ENCODE results near the gene FBXL15. TPM values are rescaled to one million over a fixed set of nuclear protein-coding genes. Genes with fewer than 3 reads are reported as not detected.
"Not testable (repeated sequence)": the region's sequence is repeated elsewhere in the genome, so short reads cannot be mapped to it uniquely, and the experiment has no call there.

Gene FBXL15
- total and polyA plus RNA-seq, 12 donors, result 6.7 to 19.2 (median 10.2) TPM

DNA sequence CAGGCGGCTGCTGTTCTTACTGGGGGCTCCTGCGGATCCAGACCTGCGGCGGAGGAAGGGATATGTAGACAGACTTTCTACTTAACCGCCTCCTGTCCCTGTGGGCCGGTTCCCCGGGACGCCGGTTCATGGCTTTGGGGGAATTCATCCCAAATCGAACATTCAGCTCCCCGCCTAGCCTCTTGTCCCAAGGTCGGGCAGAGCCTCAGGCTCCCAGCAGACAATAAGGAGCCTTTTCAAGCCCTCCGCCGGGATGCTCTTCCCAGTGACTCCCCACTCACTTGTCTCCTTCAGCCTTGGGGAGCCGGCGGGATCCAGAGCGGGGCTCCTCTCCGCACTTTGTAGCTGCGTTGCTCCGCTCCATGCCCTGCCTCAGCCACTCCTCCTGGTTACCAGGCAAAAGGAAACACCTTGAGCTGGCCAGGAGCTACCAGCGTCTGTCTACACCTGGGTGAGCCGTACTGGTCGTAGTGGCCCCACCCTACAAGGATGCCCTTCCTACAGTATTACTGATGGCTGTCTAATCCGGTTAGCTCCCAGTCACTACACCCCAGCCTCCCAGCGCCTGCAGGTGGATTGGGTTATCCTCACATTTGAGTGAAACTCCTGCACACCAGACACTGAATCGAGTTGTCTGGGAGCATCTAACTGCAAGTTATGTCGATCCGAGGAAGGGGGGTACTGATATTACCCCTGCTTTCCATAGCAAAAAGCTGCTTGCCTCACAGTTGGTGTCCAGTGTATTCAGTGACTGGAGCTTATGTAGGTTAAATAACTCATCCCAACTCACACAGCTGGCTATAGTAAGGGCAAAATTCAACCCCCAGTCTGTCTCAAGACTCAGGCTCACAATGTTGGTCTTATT, 30.7 kb downstream of the FBXL15 start, which contains the start of gene C10orf95:
Gene C10orf95 (minus strand): TSS at position 439 of the 865 bp plus-strand sequence. CDS start 450 bp downstream, outside the sequence.
- 38% methylated on average over 28 of the region's 28 CpGs for WGBS, 2 donors
- TF ChIP-seq, protein P1, sequence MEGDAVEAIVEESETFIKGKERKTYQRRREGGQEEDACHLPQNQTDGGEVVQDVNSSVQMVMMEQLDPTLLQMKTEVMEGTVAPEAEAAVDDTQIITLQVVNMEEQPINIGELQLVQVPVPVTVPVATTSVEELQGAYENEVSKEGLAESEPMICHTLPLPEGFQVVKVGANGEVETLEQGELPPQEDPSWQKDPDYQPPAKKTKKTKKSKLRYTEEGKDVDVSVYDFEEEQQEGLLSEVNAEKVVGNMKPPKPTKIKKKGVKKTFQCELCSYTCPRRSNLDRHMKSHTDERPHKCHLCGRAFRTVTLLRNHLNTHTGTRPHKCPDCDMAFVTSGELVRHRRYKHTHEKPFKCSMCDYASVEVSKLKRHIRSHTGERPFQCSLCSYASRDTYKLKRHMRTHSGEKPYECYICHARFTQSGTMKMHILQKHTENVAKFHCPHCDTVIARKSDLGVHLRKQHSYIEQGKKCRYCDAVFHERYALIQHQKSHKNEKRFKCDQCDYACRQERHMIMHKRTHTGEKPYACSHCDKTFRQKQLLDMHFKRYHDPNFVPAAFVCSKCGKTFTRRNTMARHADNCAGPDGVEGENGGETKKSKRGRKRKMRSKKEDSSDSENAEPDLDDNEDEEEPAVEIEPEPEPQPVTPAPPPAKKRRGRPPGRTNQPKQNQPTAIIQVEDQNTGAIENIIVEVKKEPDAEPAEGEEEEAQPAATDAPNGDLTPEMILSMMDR (IDR thresholded peaks at IDR 0.05), result no peak
- Histone ChIP-seq H3K4me1 (peaks cover 2 to 65% (median 17%) of the 10 kb centered on the region in 9 donors), H3K27ac (peak within 1 kb of the TSS in 9 of 10 donors; percentile 73 to 90 (median 85)), H3K9me3 (no peaks in the 10 kb centered on the region), H3K4me3 (peak within 1 kb of the TSS; percentile 74 to 88 (median 82)), H3K27me3 (no peaks in the 10 kb centered on the region), H3K36me3 (peaks cover 0 to 12% (median 0%) of the 10 kb centered on the region in 9 donors)
- DNase-seq (no peak), ATAC-seq (no peak)
- intact Hi-C loops (cut with DNase I), result loop anchor here in 1 of 10 donors (10.0 kb wide), 1 partner anchor 57 kb away; the partner anchor contains the start of gene NFKB2

DNA sequence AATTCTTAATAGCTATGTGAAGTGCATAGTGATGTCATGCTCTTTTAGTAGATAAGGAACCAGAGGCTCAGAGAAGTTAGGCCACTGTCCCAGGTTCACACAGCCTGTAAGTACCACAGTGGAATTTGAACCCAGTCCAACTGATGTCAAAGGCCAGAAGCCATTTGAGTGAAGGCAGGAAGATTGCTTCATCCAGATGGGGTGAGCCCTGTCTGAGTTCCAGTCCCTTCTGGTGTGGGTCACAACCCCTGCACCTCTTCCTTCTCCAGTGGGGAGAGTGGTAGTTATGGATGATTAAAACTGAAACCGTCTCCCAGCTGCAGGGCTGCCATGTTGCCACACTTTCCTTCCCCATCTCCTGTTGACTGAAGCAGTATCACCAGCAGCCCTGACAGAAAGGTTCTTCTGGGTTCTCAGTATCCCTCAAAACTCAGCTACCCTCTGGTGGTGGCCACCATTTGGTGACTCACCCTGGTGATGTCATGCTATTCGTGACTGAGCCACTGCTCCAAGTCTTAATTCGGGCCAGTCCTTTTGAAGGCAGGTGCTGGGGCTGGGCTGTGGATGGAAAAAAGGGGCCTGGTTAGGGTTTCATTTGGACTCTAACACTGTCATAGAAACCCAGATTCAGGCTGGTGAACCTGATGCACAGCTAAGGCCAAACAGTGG, 32.2 kb downstream of the FBXL15 start:
- peak in 1 of 2 donors; percentile 42 for DNase-seq
- peaks cover 0 to 12% (median 0%) of the 10 kb centered on the region in 9 donors for H3K36me3 ChIP-seq
- TF ChIP-seq, protein P1 (IDR thresholded peaks at IDR 0.05), result no peak
- H3K9me3 ChIP-seq, result no peaks in the 10 kb centered on the region
- intact Hi-C loops (cut with DNase I), result loop anchor here in 1 of 10 donors (10.0 kb wide), 1 partner anchor 58 kb away; the partner anchor contains the start of gene NFKB2
- peaks cover 2 to 71% (median 17%) of the 10 kb centered on the region in 9 donors for H3K4me1 ChIP-seq
- peak in 5 of 8 donors; percentile 8 to 36 (median 22) for ATAC-seq
- WGBS, 2 donors, result 49 to 57% methylated on average over 3 of the region's 3 CpGs
- no peaks in the 10 kb centered on the region for H3K27me3 ChIP-seq
- H3K4me3 ChIP-seq, result no peak overlapping the region
- H3K27ac ChIP-seq, result peak overlapping the region in 3 of 10 donors; percentile 27 to 83 (median 44)

DNA sequence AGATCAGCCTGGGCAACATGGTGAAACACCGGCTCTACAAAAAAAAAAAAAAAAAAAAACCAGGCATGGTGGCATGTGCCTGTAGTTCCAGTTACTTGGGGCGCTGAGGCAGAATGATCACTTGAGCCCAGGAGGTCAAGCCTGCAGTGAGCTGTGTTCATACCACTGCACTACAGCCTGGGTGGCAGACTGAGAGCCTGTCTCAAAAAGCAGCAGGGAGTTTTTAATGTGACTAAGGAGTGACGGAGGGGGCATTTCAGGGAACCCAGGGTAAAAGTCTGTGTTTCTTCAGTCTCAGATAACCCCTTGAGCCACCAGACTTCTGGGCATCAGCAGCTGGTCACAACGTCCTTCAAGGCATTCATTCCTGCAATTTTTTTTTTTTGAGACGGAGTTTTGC, 32.9 kb downstream of the FBXL15 start:
- TF ChIP-seq, protein P1 (IDR thresholded peaks at IDR 0.05), result no peak
- DNase-seq (no peak), ATAC-seq (no peak)
- intact Hi-C loops (cut with DNase I), result loop anchor here in 1 of 10 donors (10.0 kb wide), 1 partner anchor 59 kb away; the partner anchor contains the start of gene NFKB2
- Histone ChIP-seq H3K27me3 (no peaks in the 10 kb centered on the region), H3K4me1 (peaks cover 2 to 71% (median 17%) of the 10 kb centered on the region in 9 donors), H3K9me3 (no peaks in the 10 kb centered on the region), H3K36me3 (peaks cover 0 to 12% (median 0%) of the 10 kb centered on the region in 9 donors), H3K27ac (peak overlapping the region in 4 of 10 donors; percentile 9 to 83 (median 36)), H3K4me3 (no peak overlapping the region)
- WGBS, 2 donors, result 72 to 84% methylated on average over 5 of the region's 5 CpGs

DNA sequence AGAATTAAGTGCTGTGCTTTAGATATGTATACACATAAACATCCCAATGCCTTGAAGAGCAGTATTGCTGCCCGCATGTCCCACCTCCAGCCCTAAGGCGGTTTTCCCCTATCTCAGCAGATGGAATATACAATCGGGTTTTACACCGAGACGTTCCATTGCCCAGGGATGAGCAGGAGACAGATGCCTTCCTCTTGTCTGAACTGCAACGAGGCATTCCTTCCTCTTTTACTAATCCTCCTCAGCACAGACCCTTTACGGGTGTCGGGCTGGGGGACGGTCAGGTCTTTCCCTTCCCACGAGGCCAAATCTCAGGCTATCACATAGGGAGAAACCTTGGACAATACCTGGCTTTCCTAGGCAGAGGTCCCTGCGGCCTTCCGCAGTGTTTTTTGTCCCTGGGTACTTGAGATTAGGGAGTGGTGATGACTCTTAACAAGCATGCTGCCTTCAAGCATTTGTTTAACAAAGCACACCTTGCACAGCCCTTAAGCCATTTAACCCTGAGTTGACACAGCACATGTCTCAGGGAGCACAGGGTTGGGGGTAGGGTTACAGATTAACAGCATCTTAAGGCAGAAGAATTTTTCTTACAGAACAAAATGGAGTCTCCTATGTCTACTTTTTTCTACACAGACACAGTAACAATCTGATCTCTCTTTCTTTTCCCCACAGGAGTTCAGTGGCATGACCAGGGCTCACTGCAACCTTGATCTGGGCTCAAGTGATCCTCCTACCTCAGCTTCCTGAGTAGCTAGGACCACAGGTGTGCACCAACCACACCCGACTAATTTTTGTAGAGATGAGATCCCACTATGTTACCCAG, 34.2 kb downstream of the FBXL15 start:
- peaks cover under 1 to 64% (median 15%) of the 10 kb centered on the region in 9 donors for H3K4me1 ChIP-seq
- H3K27me3 ChIP-seq, ATAC-seq, DNase-seq, H3K9me3 ChIP-seq, H3K4me3 ChIP-seq: not testable (repeated sequence)
- 77 to 78% methylated on average over 13 of the region's 13 CpGs for WGBS, 2 donors
- peaks cover 0 to 12% (median 0%) of the 10 kb centered on the region in 9 donors for H3K36me3 ChIP-seq
- H3K27ac ChIP-seq, result peak overlapping the region in 1 of 10 donors; percentile 68
- intact Hi-C loops (cut with DNase I), result loop anchor here in 1 of 10 donors (10.0 kb wide), 1 partner anchor 60 kb away; the partner anchor contains the start of gene NFKB2
